Vagina (tissue), 2 donors: ENCODE data around the gene LTO1.

Source experiments
- POLR2A ChIP-seq, 2 donors: fragments of 450-650 bp; IDR thresholded peaks; one replicate each; pipeline ENCODE4 v1.6.1; 2017; ENCODE audit warnings: antibody characterized with exemption in 2 of 2, mild to moderate bottlenecking in 2 of 2, moderate library complexity in 2 of 2
- POLR2AphosphoS5 ChIP-seq, 2 donors: sonication (generic); formaldehyde crosslinking; IDR thresholded peaks; one replicate each; pipeline ENCODE4 v1.9.0; 2017; ENCODE audit warnings: antibody characterized with exemption in 2 of 2, mild to moderate bottlenecking in 2 of 2, low read depth in 1 of 2; ENCODE audit not compliant: insufficient read depth in 1 of 2
- TF ChIP-seq, protein P1 (sequence below), 3 experiments: fragments of 450-650 bp in 2 of 3; fragments of 200-600 bp in 1 of 3; sonication (generic) in 1 of 3; IDR thresholded peaks; one replicate each; pipeline ENCODE4 v1.5.1; 2017 to 2019; ENCODE audit warnings: antibody characterized with exemption in 3 of 3, mild to moderate bottlenecking in 2 of 3, moderate library complexity in 2 of 3

DNA sequence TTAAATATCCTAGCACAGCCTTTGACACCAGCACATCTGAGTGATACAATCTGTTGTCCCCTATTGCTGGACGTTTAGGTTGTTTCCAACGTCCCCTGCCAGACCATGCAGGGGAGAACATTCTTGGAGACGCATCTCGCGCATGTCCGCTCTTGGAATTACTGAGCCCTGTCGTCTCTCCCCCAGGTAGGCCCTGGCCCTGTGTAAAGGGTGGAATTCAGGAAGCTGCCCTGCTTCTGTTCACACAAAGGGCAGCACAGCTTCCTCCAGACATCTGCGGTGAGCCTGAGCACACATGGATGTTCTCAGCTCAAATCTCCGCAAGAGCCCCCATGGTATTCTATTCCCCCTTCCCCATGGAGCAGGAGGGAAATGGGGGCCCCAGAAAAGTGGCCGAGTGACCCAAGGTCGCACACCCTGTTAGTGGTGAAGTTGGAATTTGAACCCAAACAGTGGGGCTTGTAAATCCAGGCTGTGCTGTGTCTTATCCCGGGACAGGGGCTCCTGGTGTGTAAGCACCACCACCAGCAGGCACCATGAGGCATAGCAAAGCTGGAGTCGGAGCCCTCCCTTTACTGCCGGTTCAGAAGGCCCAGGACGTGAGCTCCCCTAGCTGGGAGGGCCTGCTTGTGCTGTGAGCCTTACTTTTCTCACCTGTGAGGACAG, 33.7 kb upstream of the LTO1 start:
- TF ChIP-seq POLR2AphosphoS5 (IDR thresholded peaks at IDR 0.05; ENCODE audit: insufficient read depth in 1 of 2, low read depth in 1 of 2) = no peak
- TF ChIP-seq, protein P1, sequence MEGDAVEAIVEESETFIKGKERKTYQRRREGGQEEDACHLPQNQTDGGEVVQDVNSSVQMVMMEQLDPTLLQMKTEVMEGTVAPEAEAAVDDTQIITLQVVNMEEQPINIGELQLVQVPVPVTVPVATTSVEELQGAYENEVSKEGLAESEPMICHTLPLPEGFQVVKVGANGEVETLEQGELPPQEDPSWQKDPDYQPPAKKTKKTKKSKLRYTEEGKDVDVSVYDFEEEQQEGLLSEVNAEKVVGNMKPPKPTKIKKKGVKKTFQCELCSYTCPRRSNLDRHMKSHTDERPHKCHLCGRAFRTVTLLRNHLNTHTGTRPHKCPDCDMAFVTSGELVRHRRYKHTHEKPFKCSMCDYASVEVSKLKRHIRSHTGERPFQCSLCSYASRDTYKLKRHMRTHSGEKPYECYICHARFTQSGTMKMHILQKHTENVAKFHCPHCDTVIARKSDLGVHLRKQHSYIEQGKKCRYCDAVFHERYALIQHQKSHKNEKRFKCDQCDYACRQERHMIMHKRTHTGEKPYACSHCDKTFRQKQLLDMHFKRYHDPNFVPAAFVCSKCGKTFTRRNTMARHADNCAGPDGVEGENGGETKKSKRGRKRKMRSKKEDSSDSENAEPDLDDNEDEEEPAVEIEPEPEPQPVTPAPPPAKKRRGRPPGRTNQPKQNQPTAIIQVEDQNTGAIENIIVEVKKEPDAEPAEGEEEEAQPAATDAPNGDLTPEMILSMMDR (IDR thresholded peaks at IDR 0.05) = no peak
- no peak for TF ChIP-seq POLR2A (IDR thresholded peaks at IDR 0.05)
